Posterior cingulate gyrus (tissue), 11 donors: ENCODE data around the gene BTG2.
A peak's percentile ranks its signal among the peaks of the same experiment; 100 is the strongest.

Experiments used
- DNase-seq, 10 donors: peaks; one replicate each; pipeline versions ENCODE4 v3.0.0 to v3.0.0-alpha.2; 2020 to 2021; ENCODE audit warnings: mixed read lengths in 3 of 10
- intact Hi-C: fragments of 100-400 bp; cut with DNase I; formaldehyde crosslinking; loops from one replicate; pipeline ENCODE4 v1.15.1; 2023

Gene BTG2

GRCh38 chr1:203274603-203275381 is 30.5 kb upstream of the BTG2 start:
- DNase-seq = peak; percentile 53 to 95 (median 72)
- intact Hi-C loops = loop anchor here (5.0 kb wide), 2 partner anchors 163 to 213 kb away; no protein-coding TSS in a partner anchor

- peak in 1 of 10 donors; percentile 47 for DNase-seq
Observed at GRCh38 chr1:203275656-203276272, 29.6 kb upstream of the BTG2 start.

GRCh38 chr1:203276408-203276807 is 28.9 kb upstream of the BTG2 start:
- DNase-seq = peak in 2 of 10 donors; percentile 42 to 57
- intact Hi-C loops = no loop called here

More at GRCh38 chr1:203275656-203276272, 29.6 kb upstream of the BTG2 start:
- intact Hi-C loops = no loop called here

- intact Hi-C loops = no loop called here
- peak in 3 of 10 donors; percentile 31 to 90 (median 81) for DNase-seq
Observed at GRCh38 chr1:203276916-203277545, 28.3 kb upstream of the BTG2 start.

- intact Hi-C loops = no loop called here
- peak; percentile 85 to 99 (median 88) for DNase-seq
Observed at GRCh38 chr1:203278082-203278884, 27.0 kb upstream of the BTG2 start.

GRCh38 chr1:203278885-203279406 is 26.4 kb upstream of the BTG2 start:
- intact Hi-C loops = no loop called here
- no peak for DNase-seq

GRCh38 chr1:203280061-203280460 is 25.3 kb upstream of the BTG2 start:
- DNase-seq = peak in 1 of 10 donors; percentile 20
- intact Hi-C loops = no loop called here

- DNase-seq = peak in 1 of 10 donors; percentile 43
- intact Hi-C loops = no loop called here
Observed at GRCh38 chr1:203281033-203281432, 24.3 kb upstream of the BTG2 start.

GRCh38 chr1:203281851-203282661 is 23.3 kb upstream of the BTG2 start:
- intact Hi-C loops = no loop called here
- peak in 1 of 10 donors; percentile 48 for DNase-seq

GRCh38 chr1:203282720-203283542 is 22.4 kb upstream of the BTG2 start:
- DNase-seq = peak in 1 of 10 donors; percentile 62
- intact Hi-C loops = no loop called here

- DNase-seq = peak in 1 of 10 donors; percentile 17
- intact Hi-C loops = no loop called here
Observed at GRCh38 chr1:203283597-203283996, 21.7 kb upstream of the BTG2 start.

- intact Hi-C loops = no loop called here
- DNase-seq = peak in 1 of 10 donors; percentile 61
Observed at GRCh38 chr1:203284411-203285123, 20.8 kb upstream of the BTG2 start.

- intact Hi-C loops = loop anchor here (2.0 kb wide), 1 partner anchor 14 kb away; no protein-coding TSS in a partner anchor
- peak in 5 of 10 donors; percentile 49 to 92 (median 62) for DNase-seq
Observed at GRCh38 chr1:203286161-203286984, 18.9 kb upstream of the BTG2 start.

- intact Hi-C loops = loop anchor here (2.0 kb wide), 1 partner anchor 14 kb away; no protein-coding TSS in a partner anchor
- DNase-seq = peak in 1 of 10 donors; percentile 82
Observed at GRCh38 chr1:203287109-203287893, 18.0 kb upstream of the BTG2 start.

- DNase-seq = peak in 1 of 10 donors; percentile 7
- intact Hi-C loops = loop anchor here (2.0 kb wide), 1 partner anchor 15 kb away; no protein-coding TSS in a partner anchor
Observed at GRCh38 chr1:203287898-203288297, 17.4 kb upstream of the BTG2 start.

- peak in 1 of 10 donors; percentile 48 for DNase-seq
- intact Hi-C loops = no loop called here
Observed at GRCh38 chr1:203288400-203288799, 16.9 kb upstream of the BTG2 start.
